Measurements from ENCODE around the gene INTS11.
A peak's percentile ranks its signal among the peaks of the same experiment; 100 is the strongest.

INTS11 gene

DNA sequence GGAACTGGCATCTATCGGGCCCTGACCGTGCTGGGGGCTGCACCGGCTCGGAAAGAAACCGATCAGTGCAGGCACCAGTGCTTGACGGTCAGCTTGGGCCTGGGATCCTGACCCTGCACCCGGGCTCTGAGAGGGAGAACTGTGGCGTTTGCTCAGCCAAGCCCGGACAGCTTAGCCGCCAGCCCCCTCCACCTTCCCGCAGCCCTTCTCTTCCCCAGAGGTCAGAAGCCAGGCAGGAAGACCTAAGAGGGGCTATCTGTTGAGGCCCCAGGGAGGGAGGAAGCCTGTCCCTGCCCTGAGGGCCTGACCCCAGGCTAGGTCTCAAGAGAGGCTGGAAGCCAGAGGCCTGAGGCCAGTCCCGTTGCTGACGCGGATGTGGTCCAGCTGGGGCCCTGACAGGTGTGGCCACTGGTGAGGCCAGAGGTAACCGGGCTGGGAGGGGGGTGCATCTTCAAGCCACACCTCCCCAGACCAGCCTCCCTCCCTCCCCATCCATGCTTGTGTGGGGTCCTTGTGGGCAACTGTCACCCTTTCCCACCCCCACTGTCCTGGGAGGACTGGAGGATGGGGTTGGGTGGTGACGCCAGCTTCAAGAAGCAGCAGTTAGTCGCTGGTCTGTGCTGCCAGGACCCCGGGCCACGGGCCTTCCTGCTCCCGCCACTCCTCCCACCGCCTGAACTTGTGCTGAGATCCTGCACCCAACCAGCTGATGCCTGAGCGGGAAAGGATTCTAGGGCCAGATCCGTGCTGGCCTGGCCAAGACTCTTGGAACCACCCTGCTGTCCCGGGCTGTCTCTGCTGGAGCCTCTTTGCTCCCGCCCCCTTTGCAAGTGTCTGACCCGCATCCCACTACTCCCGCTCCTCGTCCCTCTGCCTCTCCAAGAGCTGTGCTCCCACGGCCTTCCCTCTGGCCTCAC is 27.3 kb upstream of the INTS11 start:
- ATAC-seq: no peak
- no peak for TF ChIP-seq ZNF8 (CRISPR knock-in tag; IDR thresholded peaks at IDR 0.05)
- no peak for TF ChIP-seq ZNF565 (CRISPR knock-in tag; conservative IDR thresholded peaks at IDR 0.05; ENCODE audit: low read depth)
- TF ChIP-seq RARB (CRISPR knock-in tag; IDR thresholded peaks at IDR 0.05): no peak
- TF ChIP-seq ZC3H10 (CRISPR knock-in tag; IDR thresholded peaks at IDR 0.05): no peak
- no peak for TF ChIP-seq GLIS3 (CRISPR knock-in tag; IDR thresholded peaks at IDR 0.05)
- no peak for TF ChIP-seq TOX (CRISPR knock-in tag; IDR thresholded peaks at IDR 0.05; ENCODE audit: borderline replicate concordance)
- TF ChIP-seq, protein P1, sequence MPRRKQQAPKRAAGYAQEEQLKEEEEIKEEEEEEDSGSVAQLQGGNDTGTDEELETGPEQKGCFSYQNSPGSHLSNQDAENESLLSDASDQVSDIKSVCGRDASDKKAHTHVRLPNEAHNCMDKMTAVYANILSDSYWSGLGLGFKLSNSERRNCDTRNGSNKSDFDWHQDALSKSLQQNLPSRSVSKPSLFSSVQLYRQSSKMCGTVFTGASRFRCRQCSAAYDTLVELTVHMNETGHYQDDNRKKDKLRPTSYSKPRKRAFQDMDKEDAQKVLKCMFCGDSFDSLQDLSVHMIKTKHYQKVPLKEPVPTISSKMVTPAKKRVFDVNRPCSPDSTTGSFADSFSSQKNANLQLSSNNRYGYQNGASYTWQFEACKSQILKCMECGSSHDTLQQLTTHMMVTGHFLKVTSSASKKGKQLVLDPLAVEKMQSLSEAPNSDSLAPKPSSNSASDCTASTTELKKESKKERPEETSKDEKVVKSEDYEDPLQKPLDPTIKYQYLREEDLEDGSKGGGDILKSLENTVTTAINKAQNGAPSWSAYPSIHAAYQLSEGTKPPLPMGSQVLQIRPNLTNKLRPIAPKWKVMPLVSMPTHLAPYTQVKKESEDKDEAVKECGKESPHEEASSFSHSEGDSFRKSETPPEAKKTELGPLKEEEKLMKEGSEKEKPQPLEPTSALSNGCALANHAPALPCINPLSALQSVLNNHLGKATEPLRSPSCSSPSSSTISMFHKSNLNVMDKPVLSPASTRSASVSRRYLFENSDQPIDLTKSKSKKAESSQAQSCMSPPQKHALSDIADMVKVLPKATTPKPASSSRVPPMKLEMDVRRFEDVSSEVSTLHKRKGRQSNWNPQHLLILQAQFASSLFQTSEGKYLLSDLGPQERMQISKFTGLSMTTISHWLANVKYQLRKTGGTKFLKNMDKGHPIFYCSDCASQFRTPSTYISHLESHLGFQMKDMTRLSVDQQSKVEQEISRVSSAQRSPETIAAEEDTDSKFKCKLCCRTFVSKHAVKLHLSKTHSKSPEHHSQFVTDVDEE (CRISPR knock-in tag; IDR thresholded peaks at IDR 0.05): no peak
- TF ChIP-seq, protein P2, sequence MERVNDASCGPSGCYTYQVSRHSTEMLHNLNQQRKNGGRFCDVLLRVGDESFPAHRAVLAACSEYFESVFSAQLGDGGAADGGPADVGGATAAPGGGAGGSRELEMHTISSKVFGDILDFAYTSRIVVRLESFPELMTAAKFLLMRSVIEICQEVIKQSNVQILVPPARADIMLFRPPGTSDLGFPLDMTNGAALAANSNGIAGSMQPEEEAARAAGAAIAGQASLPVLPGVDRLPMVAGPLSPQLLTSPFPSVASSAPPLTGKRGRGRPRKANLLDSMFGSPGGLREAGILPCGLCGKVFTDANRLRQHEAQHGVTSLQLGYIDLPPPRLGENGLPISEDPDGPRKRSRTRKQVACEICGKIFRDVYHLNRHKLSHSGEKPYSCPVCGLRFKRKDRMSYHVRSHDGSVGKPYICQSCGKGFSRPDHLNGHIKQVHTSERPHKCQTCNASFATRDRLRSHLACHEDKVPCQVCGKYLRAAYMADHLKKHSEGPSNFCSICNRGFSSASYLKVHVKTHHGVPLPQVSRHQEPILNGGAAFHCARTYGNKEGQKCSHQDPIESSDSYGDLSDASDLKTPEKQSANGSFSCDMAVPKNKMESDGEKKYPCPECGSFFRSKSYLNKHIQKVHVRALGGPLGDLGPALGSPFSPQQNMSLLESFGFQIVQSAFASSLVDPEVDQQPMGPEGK (CRISPR knock-in tag; IDR thresholded peaks at IDR 0.05; ENCODE audit: borderline replicate concordance): no peak
- TF ChIP-seq SNAI2 (CRISPR knock-in tag; IDR thresholded peaks at IDR 0.05): no peak
- no peak for TF ChIP-seq TCF4 (CRISPR knock-in tag; IDR thresholded peaks at IDR 0.05; ENCODE audit: borderline replicate concordance)
- TF ChIP-seq CREB5 (CRISPR knock-in tag; IDR thresholded peaks at IDR 0.05; ENCODE audit: low read depth): no peak
- TF ChIP-seq ISL1 (CRISPR knock-in tag; IDR thresholded peaks at IDR 0.05): no peak
- no peak for TF ChIP-seq ESRRG (CRISPR knock-in tag; IDR thresholded peaks at IDR 0.05)
- no peak for TF ChIP-seq CSDC2 (CRISPR knock-in tag; IDR thresholded peaks at IDR 0.05)
- TF ChIP-seq ZNF70 (CRISPR knock-in tag; IDR thresholded peaks at IDR 0.05): no peak
- no peak for TF ChIP-seq ZFP30 (CRISPR knock-in tag; IDR thresholded peaks at IDR 0.05)

DNA sequence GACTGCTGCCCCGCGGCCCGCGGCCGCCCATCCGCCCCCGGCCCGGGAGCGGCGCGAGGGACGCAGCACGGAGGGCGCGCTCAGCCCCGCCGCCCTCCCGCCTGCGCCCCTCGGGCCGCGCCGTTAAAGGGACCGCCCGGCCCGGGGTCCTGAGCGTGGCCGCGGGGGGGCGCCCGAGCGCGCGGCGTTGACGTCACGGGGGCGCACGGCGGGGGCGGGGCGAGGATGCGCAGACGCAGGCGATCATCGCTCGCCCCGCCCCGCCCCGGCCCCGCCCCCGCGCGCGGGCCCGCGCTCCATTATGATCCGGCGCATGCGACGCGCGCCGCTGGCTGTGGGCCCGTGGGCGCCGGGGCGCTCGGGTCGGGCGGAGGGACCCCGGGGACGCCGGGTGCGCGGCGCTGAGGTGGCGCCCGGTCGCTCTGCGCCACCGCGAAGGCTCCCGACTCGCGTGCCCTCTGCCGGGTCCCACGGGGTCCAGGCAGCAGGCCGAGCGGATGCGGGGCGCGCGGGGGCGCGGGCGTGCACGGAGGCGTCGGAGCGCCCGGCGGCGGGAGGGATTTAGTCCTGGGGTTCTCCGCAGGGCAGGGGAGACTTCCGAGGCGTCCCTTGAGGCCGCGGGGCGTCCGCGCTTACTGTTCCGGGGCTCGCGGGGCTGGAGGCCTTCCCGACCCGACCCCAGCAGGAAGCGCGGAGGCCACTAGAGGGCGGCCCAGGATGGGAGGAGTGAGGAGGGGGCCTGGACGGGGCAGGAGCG is 25.0 kb upstream of the INTS11 start, which contains the start of gene DVL1:
DVL1 (minus strand) TSS at position 163 of the 757 bp plus-strand sequence. CDS start 353 bp downstream, outside the sequence.
- no peak for TF ChIP-seq ARNTL (CRISPR knock-in tag; IDR thresholded peaks at IDR 0.05; ENCODE audit: borderline replicate concordance, low read depth)
- peak; percentile 37 for ATAC-seq

- 0 out of 3 replicates have a peak, but pooled peaks have one; percentile 2 for ATAC-seq
- TF ChIP-seq ZFP30 (CRISPR knock-in tag; IDR thresholded peaks at IDR 0.05) (no peak), ZNF8 (CRISPR knock-in tag; IDR thresholded peaks at IDR 0.05) (no peak), ZNF565 (CRISPR knock-in tag; conservative IDR thresholded peaks at IDR 0.05; ENCODE audit: low read depth) (no peak), BACH2 (CRISPR knock-in tag; IDR thresholded peaks at IDR 0.05; ENCODE audit: borderline replicate concordance) (no peak), OSR1 (CRISPR knock-in tag; IDR thresholded peaks at IDR 0.05) (no peak), GLIS3 (CRISPR knock-in tag; IDR thresholded peaks at IDR 0.05) (no peak), PPARA (CRISPR knock-in tag; IDR thresholded peaks at IDR 0.05; ENCODE audit: borderline replicate concordance) (no peak), CSDC2 (CRISPR knock-in tag; IDR thresholded peaks at IDR 0.05) (no peak), ARNTL (CRISPR knock-in tag; IDR thresholded peaks at IDR 0.05; ENCODE audit: borderline replicate concordance, low read depth) (no peak), ESRRG (CRISPR knock-in tag; IDR thresholded peaks at IDR 0.05) (no peak)
- TF ChIP-seq, protein P3, sequence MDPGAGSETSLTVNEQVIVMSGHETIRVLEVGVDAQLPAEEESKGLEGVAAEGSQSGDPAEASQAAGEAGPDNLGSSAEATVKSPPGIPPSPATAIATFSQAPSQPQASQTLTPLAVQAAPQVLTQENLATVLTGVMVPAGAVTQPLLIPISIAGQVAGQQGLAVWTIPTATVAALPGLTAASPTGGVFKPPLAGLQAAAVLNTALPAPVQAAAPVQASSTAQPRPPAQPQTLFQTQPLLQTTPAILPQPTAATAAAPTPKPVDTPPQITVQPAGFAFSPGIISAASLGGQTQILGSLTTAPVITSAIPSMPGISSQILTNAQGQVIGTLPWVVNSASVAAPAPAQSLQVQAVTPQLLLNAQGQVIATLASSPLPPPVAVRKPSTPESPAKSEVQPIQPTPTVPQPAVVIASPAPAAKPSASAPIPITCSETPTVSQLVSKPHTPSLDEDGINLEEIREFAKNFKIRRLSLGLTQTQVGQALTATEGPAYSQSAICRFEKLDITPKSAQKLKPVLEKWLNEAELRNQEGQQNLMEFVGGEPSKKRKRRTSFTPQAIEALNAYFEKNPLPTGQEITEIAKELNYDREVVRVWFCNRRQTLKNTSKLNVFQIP (CRISPR knock-in tag; IDR thresholded peaks at IDR 0.05; ENCODE audit: borderline replicate concordance, low read depth): no peak
- TF ChIP-seq, protein P1 (CRISPR knock-in tag; IDR thresholded peaks at IDR 0.05): no peak
- TF ChIP-seq, protein P2 (CRISPR knock-in tag; IDR thresholded peaks at IDR 0.05; ENCODE audit: borderline replicate concordance): no peak
Observed at GRCh38 chr1:1348420-1349255, 24.2 kb upstream of the INTS11 start.
